Trophoblast cell (in vitro differentiated cells and primary cell): ENCODE data around the gene EAF1.
A peak's percentile ranks its signal among the peaks of the same experiment; 100 is the strongest.
"Not testable (repeated sequence)": the region's sequence is repeated elsewhere in the genome, so short reads cannot be mapped to it uniquely, and the experiment has no call there.

Source experiments
- DNase-seq, 2 donors: peaks; one replicate each; pipeline ENCODE4 v3.0.0-alpha.2; 2016
- H2AFZ ChIP-seq: 2 replicates; pipeline ENCODE4 v1.6.1; 2013; ENCODE audit warnings: low read length, moderate library complexity, mild to moderate bottlenecking; ENCODE audit not compliant: insufficient read depth, poor library complexity
- H2AK5ac ChIP-seq: 2 replicates; pipeline ENCODE4 v1.6.1; 2013; ENCODE audit warnings: mild to moderate bottlenecking, low read length
- H2BK120ac ChIP-seq: 2 replicates; pipeline ENCODE4 v1.6.1; 2013; ENCODE audit warnings: low read length, mild to moderate bottlenecking, moderate library complexity; ENCODE audit not compliant: insufficient read depth, poor library complexity
- H2BK12ac ChIP-seq: 2 replicates; pipeline ENCODE4 v1.6.1; 2013; ENCODE audit warnings: mild to moderate bottlenecking, low read length, moderate library complexity
- H2BK5ac ChIP-seq: 2 replicates; pipeline ENCODE4 v1.6.1; 2013; ENCODE audit warnings: low read length, low read depth, moderate library complexity, mild to moderate bottlenecking; ENCODE audit not compliant: poor library complexity
- H3K14ac ChIP-seq: 2 replicates; pipeline ENCODE4 v1.6.1; 2013; ENCODE audit warnings: mild to moderate bottlenecking, low read length
- H3K18ac ChIP-seq: 2 replicates; pipeline ENCODE4 v1.6.1; 2013; ENCODE audit warnings: mild to moderate bottlenecking, low read length
- H3K23ac ChIP-seq: 2 replicates; pipeline ENCODE4 v1.6.1; 2013; ENCODE audit warnings: low read length
- H3K27ac ChIP-seq: 2 replicates; pipeline ENCODE4 v1.5.1; 2013; ENCODE audit warnings: low read depth, mild to moderate bottlenecking, inconsistent platforms, low read length, moderate library complexity
- H3K27me3 ChIP-seq: 2 replicates; pipeline ENCODE4 v1.6.1; 2013; ENCODE audit warnings: inconsistent platforms, mild to moderate bottlenecking, low read length, moderate library complexity; ENCODE audit not compliant: insufficient read depth
- H3K36me3 ChIP-seq, 2 experiments: 1 replicate in 1 of 2; 2 replicates in 1 of 2; pipeline ENCODE4 v1.6.1; 2013; ENCODE audit warnings: low read length in 2 of 2, mild to moderate bottlenecking in 2 of 2, moderate library complexity in 1 of 2; ENCODE audit not compliant: insufficient read depth in 2 of 2, control insufficient read depth in 1 of 2
- H3K4ac ChIP-seq: 2 replicates; pipeline ENCODE4 v1.6.1; 2013; ENCODE audit warnings: low read depth, mild to moderate bottlenecking, low read length, moderate library complexity
- H3K4me1 ChIP-seq, 2 experiments: 1 replicate in 1 of 2; 2 replicates in 1 of 2; pipeline ENCODE4 v1.6.1; 2013; ENCODE audit warnings: low read length in 2 of 2, mild to moderate bottlenecking in 2 of 2, moderate library complexity in 1 of 2; ENCODE audit not compliant: insufficient read depth in 2 of 2, control insufficient read depth in 1 of 2
- H3K4me2 ChIP-seq: 2 replicates; pipeline ENCODE4 v1.6.1; 2013; ENCODE audit warnings: inconsistent platforms, mild to moderate bottlenecking, low read length, moderate library complexity
- H3K4me3 ChIP-seq: 2 replicates; pipeline ENCODE4 v1.5.1; 2013; ENCODE audit warnings: mild to moderate bottlenecking, low read depth, low read length, inconsistent platforms
- H3K79me1 ChIP-seq: one replicate; pipeline ENCODE4 v1.6.1; 2013; ENCODE audit warnings: low read length
- H3K79me2 ChIP-seq: 2 replicates; pipeline ENCODE4 v1.6.1; 2013; ENCODE audit warnings: low read length, mild to moderate bottlenecking; ENCODE audit not compliant: control insufficient read depth, insufficient read depth, poor library complexity
- H3K9ac ChIP-seq: 2 replicates; pipeline ENCODE4 v1.6.1; 2013; ENCODE audit warnings: mild to moderate bottlenecking, low read length
- H3K9me3 ChIP-seq: 2 replicates; pipeline ENCODE4 v1.6.1; 2013; ENCODE audit warnings: low read depth, mild to moderate bottlenecking, control low read depth, inconsistent platforms, low read length; ENCODE audit not compliant: insufficient read depth
- H4K12ac ChIP-seq: 2 replicates; pipeline ENCODE4 v1.6.1; 2013; ENCODE audit warnings: low read depth, mild to moderate bottlenecking, low read length, moderate library complexity
- H4K8ac ChIP-seq: 2 replicates; pipeline ENCODE4 v1.6.1; 2013; ENCODE audit warnings: low read depth, mild to moderate bottlenecking, low read length, moderate library complexity
- H4K91ac ChIP-seq: one replicate; pipeline ENCODE4 v1.6.1; 2013; ENCODE audit warnings: low read depth, mild to moderate bottlenecking, low read length, moderate library complexity
- WGBS: extraction: QIAGEN DNeasy Blood & Tissue Kit; methylation state at CpG from one replicate; pipeline ENCODE4 v1.1.7; 2013; ENCODE audit warnings: missing lambda C conversion rate; ENCODE audit not compliant: insufficient read length, insufficient coverage; ENCODE audit errors: extremely low coverage; 5-methylcytosine and 5-hydroxymethylcytosine counted together

The EAF1 gene

DNA sequence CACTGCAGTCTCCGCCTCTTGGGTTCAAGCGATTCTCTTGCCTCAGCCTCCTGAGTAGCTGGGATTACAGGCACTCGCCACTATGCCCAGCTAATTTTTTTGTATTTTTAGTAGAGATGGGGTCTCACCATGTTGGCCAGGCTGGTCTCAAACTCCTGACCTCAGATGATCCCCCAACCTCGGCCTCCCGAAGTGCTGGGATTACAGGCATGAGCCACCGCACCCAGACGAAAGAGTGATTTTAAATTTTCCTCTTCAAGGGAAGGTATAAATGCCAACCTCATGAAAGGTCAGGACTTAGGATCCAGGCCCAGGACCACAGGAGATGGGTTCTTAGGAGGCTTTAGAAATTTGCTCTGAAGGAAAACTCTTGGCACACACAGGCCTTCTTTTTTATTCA lies 16.4 kb upstream of the EAF1 start:
- H3K4ac ChIP-seq, H3K4me2 ChIP-seq, H3K9me3 ChIP-seq, H3K27me3 ChIP-seq, H2BK5ac ChIP-seq, H2BK12ac ChIP-seq, H3K4me1 ChIP-seq, H3K4me3 ChIP-seq, H4K12ac ChIP-seq, H3K9ac ChIP-seq, H3K18ac ChIP-seq, DNase-seq, H4K8ac ChIP-seq, H2AK5ac ChIP-seq, H4K91ac ChIP-seq, H3K27ac ChIP-seq, H2AFZ ChIP-seq, H3K14ac ChIP-seq, H2BK120ac ChIP-seq, H3K79me2 ChIP-seq, H3K23ac ChIP-seq: not testable (repeated sequence)
- Histone ChIP-seq H3K36me3 (peaks cover 22 to 33% of the 10 kb centered on the region in 2 experiments), H3K79me1 (peaks cover 12% of the 10 kb centered on the region)
- no CpG with 5 or more reads among the region's 7 CpGs for WGBS

DNA sequence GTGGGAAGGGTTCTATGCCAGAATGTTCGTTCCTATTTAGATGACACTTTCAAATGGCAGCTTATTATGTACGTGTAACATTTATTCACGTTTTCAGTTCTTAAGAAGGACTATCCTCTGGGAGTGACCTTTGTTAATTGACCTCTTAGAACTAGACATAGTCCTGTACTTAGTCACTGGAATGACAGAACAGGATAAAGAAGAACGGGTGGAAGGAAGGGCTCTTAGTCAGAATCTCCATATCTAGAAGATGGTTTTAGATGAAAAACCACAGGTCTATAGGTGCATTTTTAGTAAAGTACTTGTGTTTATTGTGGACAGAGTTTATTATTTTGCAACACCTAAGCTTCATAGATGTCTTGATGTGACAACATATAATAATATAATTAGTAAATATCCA lies 6.5 kb upstream of the EAF1 start:
- Histone ChIP-seq H3K4me3 (no peak overlapping the region), H2AK5ac (no peak overlapping the region), H3K27ac (no peak overlapping the region), H3K79me2 (no peaks in the 10 kb centered on the region), H4K12ac (no peak overlapping the region), H3K18ac (no peak overlapping the region), H3K9me3 (no peaks in the 10 kb centered on the region), H3K36me3 (peaks cover 25 to 29% of the 10 kb centered on the region in 2 experiments), H2BK12ac (no peak overlapping the region), H2AFZ (no peak overlapping the region), H3K79me1 (no peaks in the 10 kb centered on the region), H3K4me1 (no peaks in the 10 kb centered on the region), H3K4me2 (no peak overlapping the region), H2BK5ac (no peak overlapping the region), H2BK120ac (no peak overlapping the region), H3K23ac (no peak overlapping the region), H4K91ac (no peak overlapping the region), H3K4ac (no peak overlapping the region), H3K9ac (no peak overlapping the region), H3K14ac (no peak overlapping the region), H4K8ac (no peak overlapping the region), H3K27me3 (no peaks in the 10 kb centered on the region)
- peak in 1 of 2 donors; percentile 31 for DNase-seq
- no CpG with 5 or more reads among the region's 4 CpGs for whole genome bisulfite sequencing

DNA sequence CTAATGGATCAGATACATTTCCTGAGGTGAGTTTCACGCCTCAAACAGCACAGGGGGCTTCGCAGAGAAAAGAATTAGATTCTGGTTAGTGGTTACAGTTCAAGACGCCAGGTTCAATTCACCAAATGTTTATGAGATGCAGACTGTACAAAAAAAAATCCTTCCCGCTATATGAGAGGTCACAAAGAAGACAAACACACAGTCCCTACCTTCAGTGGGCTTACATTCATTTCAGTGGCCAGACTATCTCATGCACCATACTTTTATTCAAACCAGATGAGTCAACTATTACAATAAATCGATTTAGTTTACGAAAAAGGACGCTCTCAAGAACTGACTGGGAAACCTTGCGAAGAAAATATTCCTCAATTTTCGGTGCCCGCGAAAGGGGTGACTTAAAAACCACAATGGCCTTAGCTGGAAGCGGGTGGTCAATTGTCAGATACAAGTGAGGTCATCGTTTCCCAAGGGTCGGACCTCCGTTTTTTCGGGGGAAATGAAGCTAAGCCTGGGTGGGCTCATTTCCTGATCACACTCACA lies 749 bp upstream of the EAF1 start:
- peak overlapping the region; percentile 73 for H3K4ac ChIP-seq
- H3K14ac ChIP-seq: peak overlapping the region; percentile 94
- peak overlapping the region; percentile 77 for H2BK120ac ChIP-seq
- H2BK12ac ChIP-seq: no peak overlapping the region
- H3K18ac ChIP-seq: peak overlapping the region; percentile 99
- H3K27ac ChIP-seq: no peak overlapping the region
- H4K8ac ChIP-seq: peak overlapping the region; percentile 99
- H3K79me1 ChIP-seq: peaks cover 9% of the 10 kb centered on the region
- H3K36me3 ChIP-seq: peaks cover 21 to 26% of the 10 kb centered on the region in 2 experiments
- H4K12ac ChIP-seq: peak overlapping the region; percentile 89
- no peak overlapping the region for H2BK5ac ChIP-seq
- peak overlapping the region; percentile 92 for H4K91ac ChIP-seq
- H2AK5ac ChIP-seq: peak overlapping the region; percentile 28
- peak overlapping the region; percentile 96 for H3K9ac ChIP-seq
- peak overlapping the region; percentile 97 for H3K4me3 ChIP-seq
- DNase-seq: no peak
- WGBS: no CpG with 5 or more reads among the region's 16 CpGs
- no peaks in the 10 kb centered on the region for H3K27me3 ChIP-seq
- peaks cover 1 to 7% of the 10 kb centered on the region in 2 experiments for H3K4me1 ChIP-seq
- H3K23ac ChIP-seq: no peak overlapping the region
- H3K4me2 ChIP-seq: peak overlapping the region; percentile 74
- peaks cover 14% of the 10 kb centered on the region for H3K79me2 ChIP-seq
- no peak overlapping the region for H2AFZ ChIP-seq
- H3K9me3 ChIP-seq: no peaks in the 10 kb centered on the region

DNA sequence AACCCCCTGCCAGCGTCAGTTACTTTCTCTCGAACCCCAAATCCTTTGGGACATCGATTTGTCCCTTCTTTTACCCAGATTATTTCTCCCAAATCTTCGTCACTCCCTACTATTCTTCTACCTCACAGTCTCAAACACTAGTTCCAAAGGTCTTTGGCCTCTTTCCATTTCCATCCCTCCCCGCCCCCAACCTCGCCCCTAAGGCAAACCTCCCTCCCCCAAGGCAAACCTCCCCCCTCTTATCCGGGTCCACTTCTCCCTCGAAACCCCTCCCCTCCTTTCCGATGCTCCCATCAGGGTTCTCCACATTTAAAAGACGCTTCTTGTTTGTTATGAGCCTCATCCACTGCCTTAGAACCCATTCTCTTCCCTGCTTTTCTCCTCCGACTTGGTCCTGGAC lies 583 bp downstream of the EAF1 start:
- no peak overlapping the region for H4K12ac ChIP-seq
- peak overlapping the region; percentile 96 for H3K4ac ChIP-seq
- H3K14ac ChIP-seq: peak overlapping the region; percentile 96
- H3K4me2 ChIP-seq: peak overlapping the region; percentile 74
- no peak overlapping the region for H2BK12ac ChIP-seq
- peak overlapping the region; percentile 52 for H3K27ac ChIP-seq
- H3K27me3 ChIP-seq: no peaks in the 10 kb centered on the region
- H3K9ac ChIP-seq: peak overlapping the region; percentile 90
- H2AFZ ChIP-seq: peak overlapping the region; percentile 99
- no peak overlapping the region for H3K23ac ChIP-seq
- H3K18ac ChIP-seq: peak overlapping the region; percentile 98
- H2BK5ac ChIP-seq: peak overlapping the region; percentile 71
- H3K4me3 ChIP-seq: peak overlapping the region; percentile 97
- H3K36me3 ChIP-seq: peaks cover 15 to 20% of the 10 kb centered on the region in 2 experiments
- DNase-seq: no peak
- WGBS: no CpG with 5 or more reads among the region's 11 CpGs
- H3K9me3 ChIP-seq: no peaks in the 10 kb centered on the region
- peak overlapping the region; percentile 89 for H2BK120ac ChIP-seq
- H3K79me1 ChIP-seq: peaks cover 9% of the 10 kb centered on the region
- no peak overlapping the region for H2AK5ac ChIP-seq
- H3K4me1 ChIP-seq: peaks cover 1 to 7% of the 10 kb centered on the region in 2 experiments
- H4K91ac ChIP-seq: peak overlapping the region; percentile 93
- peak overlapping the region; percentile 99 for H4K8ac ChIP-seq
- peaks cover 14% of the 10 kb centered on the region for H3K79me2 ChIP-seq
